ENCODE data around the gene BOLL.

- no peak for TF ChIP-seq CTCF (IDR thresholded peaks at IDR 0.05)
- TF ChIP-seq POLR2AphosphoS5 (IDR thresholded peaks at IDR 0.05): no peak
- TF ChIP-seq POLR2A (IDR thresholded peaks at IDR 0.05): no peak
Observed at GRCh38 chr2:197760293-197760657, 24.8 kb downstream of the BOLL start.

Data from breast epithelium (tissue), 3 donors.